Loucy (cell line): Measurements from ENCODE around the gene DDX10.

Source experiments
- H2AFZ ChIP-seq: fragments of 200-600 bp; sonication (generic); 2 replicates; pipeline ENCODE4 v1.6.0; 2016; ENCODE audit warnings: antibody characterized with exemption, mild to moderate bottlenecking, low read length, moderate library complexity
- H3F3A ChIP-seq: fragments of 200-600 bp; 2 replicates; pipeline ENCODE4 v1.6.0; 2016; ENCODE audit warnings: antibody characterized with exemption, low read depth, mild to moderate bottlenecking
- H3K27me3 ChIP-seq: fragments of 200-600 bp; sonication (generic); 2 replicates; pipeline ENCODE4 v1.6.1; 2014; ENCODE audit warnings: low read length, mild to moderate bottlenecking; ENCODE audit not compliant: insufficient read depth, poor library complexity, severe bottlenecking
- H3K36me3 ChIP-seq: fragments of 200-600 bp; sonication (generic); 2 replicates; pipeline ENCODE4 v1.6.1; 2016; ENCODE audit warnings: low read length; ENCODE audit not compliant: insufficient read depth
- H3K4me1 ChIP-seq: fragments of 200-600 bp; sonication (generic); 2 replicates; pipeline ENCODE4 v1.5.1; 2014; ENCODE audit warnings: low read length, mild to moderate bottlenecking; ENCODE audit not compliant: insufficient read depth, poor library complexity, severe bottlenecking
- H3K4me2 ChIP-seq: fragments of 200-600 bp; sonication (generic); 2 replicates; pipeline ENCODE4 v1.6.0; 2014; ENCODE audit warnings: antibody characterized with exemption, low read length, low read depth, mild to moderate bottlenecking; ENCODE audit not compliant: poor library complexity, severe bottlenecking
- H3K4me3 ChIP-seq: fragments of 200-600 bp; sonication (generic); 2 replicates; pipeline ENCODE4 v1.5.1; 2014; ENCODE audit warnings: low read length, mild to moderate bottlenecking, mixed read lengths; ENCODE audit not compliant: poor library complexity, severe bottlenecking
- H3K79me2 ChIP-seq: fragments of 200-600 bp; sonication (generic); 2 replicates; pipeline ENCODE4 v1.6.1; 2014; ENCODE audit warnings: low read length; ENCODE audit not compliant: insufficient read depth
- H3K9ac ChIP-seq: fragments of 200-600 bp; sonication (generic); 2 replicates; pipeline ENCODE4 v1.6.0; 2014; ENCODE audit warnings: mild to moderate bottlenecking, low read depth, low read length, moderate library complexity; ENCODE audit not compliant: poor library complexity, severe bottlenecking
- H3K9me2 ChIP-seq: fragments of 200-600 bp; sonication (generic); replicated peaks from 2 replicates; pipeline ENCODE4 v1.6.1; 2016; ENCODE audit warnings: low read depth, low read length, mixed read lengths
- H3K9me3 ChIP-seq: fragments of 200-600 bp; sonication (generic); 2 replicates; pipeline ENCODE4 v1.6.1; 2014; ENCODE audit warnings: mild to moderate bottlenecking, antibody characterized with exemption, low read length, low read depth; ENCODE audit not compliant: insufficient read depth
- H4K20me1 ChIP-seq: fragments of 200-600 bp; sonication (generic); 2 replicates; pipeline ENCODE4 v1.6.0; 2014; ENCODE audit warnings: antibody characterized with exemption, low read length, mild to moderate bottlenecking; ENCODE audit not compliant: insufficient read depth, poor library complexity, severe bottlenecking
- EZH2phosphoT487 ChIP-seq: fragments of 200-600 bp; IDR thresholded peaks from 2 replicates; pipeline ENCODE4 v1.6.1; 2018; ENCODE audit warnings: antibody characterized with exemption, mild to moderate bottlenecking, moderate library complexity, borderline replicate concordance
- TF ChIP-seq, protein P1 (sequence below): fragments of 200-600 bp; sonication (generic); conservative IDR thresholded peaks from 2 replicates; pipeline ENCODE4 v1.5.1; 2014; ENCODE audit warnings: mild to moderate bottlenecking, antibody characterized with exemption, low read length

Gene DDX10

GRCh38 chr11:108926841-108927577 is 262.1 kb downstream of the DDX10 start:
- no peak overlapping the region for H3K4me2 ChIP-seq
- H3K79me2 ChIP-seq = no peaks in the 10 kb centered on the region
- no peak overlapping the region for H3K4me3 ChIP-seq
- H3K36me3 ChIP-seq = no peaks in the 10 kb centered on the region
- H3K4me1 ChIP-seq = peaks cover 9% of the 10 kb centered on the region
- TF ChIP-seq, protein P1, sequence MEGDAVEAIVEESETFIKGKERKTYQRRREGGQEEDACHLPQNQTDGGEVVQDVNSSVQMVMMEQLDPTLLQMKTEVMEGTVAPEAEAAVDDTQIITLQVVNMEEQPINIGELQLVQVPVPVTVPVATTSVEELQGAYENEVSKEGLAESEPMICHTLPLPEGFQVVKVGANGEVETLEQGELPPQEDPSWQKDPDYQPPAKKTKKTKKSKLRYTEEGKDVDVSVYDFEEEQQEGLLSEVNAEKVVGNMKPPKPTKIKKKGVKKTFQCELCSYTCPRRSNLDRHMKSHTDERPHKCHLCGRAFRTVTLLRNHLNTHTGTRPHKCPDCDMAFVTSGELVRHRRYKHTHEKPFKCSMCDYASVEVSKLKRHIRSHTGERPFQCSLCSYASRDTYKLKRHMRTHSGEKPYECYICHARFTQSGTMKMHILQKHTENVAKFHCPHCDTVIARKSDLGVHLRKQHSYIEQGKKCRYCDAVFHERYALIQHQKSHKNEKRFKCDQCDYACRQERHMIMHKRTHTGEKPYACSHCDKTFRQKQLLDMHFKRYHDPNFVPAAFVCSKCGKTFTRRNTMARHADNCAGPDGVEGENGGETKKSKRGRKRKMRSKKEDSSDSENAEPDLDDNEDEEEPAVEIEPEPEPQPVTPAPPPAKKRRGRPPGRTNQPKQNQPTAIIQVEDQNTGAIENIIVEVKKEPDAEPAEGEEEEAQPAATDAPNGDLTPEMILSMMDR = no peak
- TF ChIP-seq EZH2phosphoT487 = no peak
- H3K9me3 ChIP-seq = no peaks in the 10 kb centered on the region
- no peaks in the 10 kb centered on the region for H3K27me3 ChIP-seq
- no peaks in the 10 kb centered on the region for H3K9me2 ChIP-seq
- H3F3A ChIP-seq = no peaks in the 10 kb centered on the region
- H3K9ac ChIP-seq = no peak overlapping the region
- no peaks in the 10 kb centered on the region for H4K20me1 ChIP-seq
- H2AFZ ChIP-seq = no peak overlapping the region

DNA sequence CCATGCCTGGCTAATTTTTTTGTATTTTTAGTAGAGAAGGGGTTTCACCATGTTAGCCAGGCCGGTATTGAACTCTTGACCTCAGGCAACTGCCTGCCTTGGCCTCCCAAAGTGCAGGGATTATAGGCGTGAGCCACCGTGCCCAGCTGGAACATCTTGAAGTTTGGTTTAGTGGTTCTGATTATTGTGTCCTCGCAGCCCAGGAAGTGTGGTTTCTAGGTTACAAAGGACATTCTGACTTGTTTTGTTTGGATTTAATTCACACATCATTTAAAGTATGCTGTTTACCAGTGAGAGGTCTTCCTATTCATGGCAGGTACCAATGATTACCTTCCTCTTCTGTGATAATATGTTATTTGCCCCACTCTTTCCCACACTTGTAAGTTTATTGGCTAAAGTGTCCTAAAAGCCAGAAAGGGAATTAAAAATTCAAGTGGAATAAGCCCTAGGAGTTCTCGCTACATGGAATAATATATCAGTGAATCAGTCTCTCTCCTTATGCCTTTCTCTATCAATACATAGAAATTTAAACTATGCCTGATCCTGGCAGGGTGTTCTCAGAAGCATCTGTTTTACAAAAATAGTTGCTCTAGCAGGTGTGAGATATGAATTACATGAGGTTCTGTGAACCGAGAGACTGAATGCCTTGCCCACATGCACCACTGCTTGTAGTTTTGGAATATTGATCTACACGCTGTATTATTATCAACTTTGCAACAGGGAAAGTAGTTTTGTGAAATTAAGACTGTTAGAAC is 263.1 kb downstream of the DDX10 start:
- H3K9me3 ChIP-seq = no peaks in the 10 kb centered on the region
- H3K9me2 ChIP-seq = no peaks in the 10 kb centered on the region
- no peaks in the 10 kb centered on the region for H3F3A ChIP-seq
- H3K9ac ChIP-seq = no peak overlapping the region
- H3K4me1 ChIP-seq = peaks cover 7% of the 10 kb centered on the region
- H3K4me2 ChIP-seq = no peak overlapping the region
- H3K36me3 ChIP-seq = no peaks in the 10 kb centered on the region
- H3K4me3 ChIP-seq = no peak overlapping the region
- no peaks in the 10 kb centered on the region for H4K20me1 ChIP-seq
- no peaks in the 10 kb centered on the region for H3K79me2 ChIP-seq
- H3K27me3 ChIP-seq = no peaks in the 10 kb centered on the region
- H2AFZ ChIP-seq = no peak overlapping the region
- TF ChIP-seq EZH2phosphoT487 = no peak
- TF ChIP-seq, protein P1 = no peak

GRCh38 chr11:108929241-108929640 is 264.4 kb downstream of the DDX10 start:
- no peaks in the 10 kb centered on the region for H3K9me2 ChIP-seq
- TF ChIP-seq, protein P1 = no peak
- TF ChIP-seq EZH2phosphoT487 = no peak
- H3K36me3 ChIP-seq = no peaks in the 10 kb centered on the region
- no peak overlapping the region for H3K4me3 ChIP-seq
- no peaks in the 10 kb centered on the region for H4K20me1 ChIP-seq
- H3K27me3 ChIP-seq = no peaks in the 10 kb centered on the region
- H3K4me2 ChIP-seq = no peak overlapping the region
- no peaks in the 10 kb centered on the region for H3K79me2 ChIP-seq
- no peak overlapping the region for H3K9ac ChIP-seq
- H3F3A ChIP-seq = no peaks in the 10 kb centered on the region
- H3K4me1 ChIP-seq = no peaks in the 10 kb centered on the region
- no peaks in the 10 kb centered on the region for H3K9me3 ChIP-seq
- no peak overlapping the region for H2AFZ ChIP-seq
